NCI-H128 (cell line): ENCODE data around the gene MDM1.

Experiments
- DNase-seq: peaks from one replicate; lab custom pipeline; 2025; ENCODE audit not compliant: unreplicated experiment; lab: John Stamatoyannopoulos, UW

The MDM1 gene

DNA sequence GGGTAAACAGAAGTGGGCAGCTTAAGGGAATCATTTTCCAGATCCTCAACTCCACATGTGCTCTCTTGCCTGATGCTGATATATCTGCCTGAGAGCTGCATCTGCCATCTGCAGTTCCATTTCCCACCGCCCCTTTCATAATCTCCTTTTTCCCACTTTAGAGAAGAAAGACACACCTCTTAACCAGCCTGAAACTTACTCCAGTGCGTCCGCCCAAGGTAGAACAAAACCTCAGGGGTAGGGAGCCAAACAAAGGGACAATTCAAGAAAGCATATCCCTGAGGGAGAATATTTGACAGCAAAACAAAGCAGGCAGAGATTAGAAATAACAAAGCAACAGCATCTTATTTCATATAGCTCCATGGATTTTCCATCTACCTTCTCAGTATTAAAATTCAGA is 4.3 kb downstream of the MDM1 start:
- DNase-seq: no peak

- DNase-seq: no peak
Measured at GRCh38 chr12:68326716-68327115, 5.4 kb downstream of the MDM1 start.

DNA sequence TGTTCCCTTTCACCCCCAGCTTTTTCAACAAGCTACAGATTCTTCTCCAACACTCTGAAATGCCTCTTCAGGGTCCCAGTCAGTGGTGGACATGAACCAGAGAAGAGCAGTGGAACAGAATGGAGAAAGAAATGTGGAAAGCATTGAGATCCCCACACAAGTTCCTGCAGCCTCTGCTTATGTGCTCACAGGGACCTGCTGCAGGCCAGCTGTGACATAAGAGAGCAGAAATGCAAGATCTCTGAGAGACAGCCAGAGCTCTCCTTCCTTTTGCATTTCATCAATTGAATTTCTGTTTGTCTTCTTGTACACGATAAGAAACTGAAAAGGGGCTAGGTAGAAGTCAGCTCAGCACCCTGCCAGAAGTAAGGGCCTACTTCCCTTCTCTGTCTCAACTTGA is 6.2 kb downstream of the MDM1 start:
- DNase-seq: no peak

DNA sequence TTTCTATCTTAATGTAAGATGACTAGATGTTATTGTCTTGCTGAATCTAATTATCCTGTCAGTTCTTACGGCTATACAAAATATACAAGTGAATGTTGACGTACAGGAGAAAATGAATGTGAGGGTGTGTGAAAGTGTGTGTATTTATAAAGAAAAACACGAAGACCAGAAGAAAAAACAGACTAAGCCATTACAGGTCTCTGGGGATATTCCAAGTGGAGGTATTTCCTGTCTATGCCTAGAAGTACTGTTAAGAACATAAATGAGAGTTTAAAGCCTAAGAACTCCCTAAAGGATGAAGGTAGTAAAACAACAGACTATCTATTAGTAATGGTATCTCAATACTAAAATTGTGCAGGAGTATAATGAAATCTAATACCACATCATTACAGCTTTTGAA is 7.6 kb downstream of the MDM1 start:
- no peak for DNase-seq

DNA sequence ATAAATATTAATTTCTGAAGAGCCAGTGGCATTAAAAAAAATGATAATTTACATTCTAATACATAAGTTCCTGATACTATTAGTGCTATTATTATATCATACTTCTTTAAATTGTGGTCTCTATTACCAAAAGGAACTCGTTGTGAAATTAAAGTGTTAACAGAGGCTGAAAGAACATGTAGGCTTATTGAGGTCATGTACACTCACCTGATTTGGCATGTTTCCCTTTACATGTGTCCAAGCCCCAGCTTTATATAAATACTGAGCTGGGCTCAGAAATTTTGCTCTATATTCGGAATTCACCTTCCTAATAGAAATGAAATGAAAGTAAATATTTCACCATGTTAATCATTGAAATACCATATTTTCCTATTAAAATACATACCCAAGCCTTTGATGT is 11.0 kb downstream of the MDM1 start:
- no peak for DNase-seq

DNA sequence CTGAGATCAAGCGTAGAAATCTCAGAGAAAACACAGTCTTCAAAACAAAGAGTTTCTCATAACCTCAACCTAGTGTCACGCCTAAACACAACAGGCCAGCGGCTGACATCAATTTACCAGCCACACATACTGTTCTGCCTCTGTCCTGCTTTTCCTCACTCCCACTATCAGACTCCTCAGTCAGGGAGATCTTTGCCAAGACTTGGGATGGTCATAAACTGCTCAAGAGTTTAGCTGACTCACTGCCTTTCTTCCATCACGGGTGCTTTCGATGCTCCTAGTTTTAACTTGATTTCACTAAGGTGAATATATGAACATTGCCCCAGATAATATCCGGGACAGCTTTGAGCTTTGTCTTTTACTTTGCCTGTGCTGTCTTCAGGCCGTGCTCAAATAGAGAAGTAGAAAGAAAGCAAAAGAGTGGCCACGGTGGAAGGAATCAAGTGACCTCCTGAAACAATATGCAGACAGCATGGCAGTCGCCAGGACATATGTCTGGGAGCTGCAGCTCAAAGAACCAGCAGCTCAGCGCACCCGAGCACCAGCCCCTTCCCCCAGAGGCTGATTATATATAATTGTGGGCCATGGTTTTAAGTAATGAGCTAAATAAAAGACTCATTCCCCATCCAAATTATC is 12.1 kb downstream of the MDM1 start:
- DNase-seq: no peak

GRCh38 chr12:68317047-68317667 is 15.0 kb downstream of the MDM1 start:
- no peak for DNase-seq

- DNase-seq: no peak
Measured at GRCh38 chr12:68310370-68310769, 21.8 kb downstream of the MDM1 start.

DNA sequence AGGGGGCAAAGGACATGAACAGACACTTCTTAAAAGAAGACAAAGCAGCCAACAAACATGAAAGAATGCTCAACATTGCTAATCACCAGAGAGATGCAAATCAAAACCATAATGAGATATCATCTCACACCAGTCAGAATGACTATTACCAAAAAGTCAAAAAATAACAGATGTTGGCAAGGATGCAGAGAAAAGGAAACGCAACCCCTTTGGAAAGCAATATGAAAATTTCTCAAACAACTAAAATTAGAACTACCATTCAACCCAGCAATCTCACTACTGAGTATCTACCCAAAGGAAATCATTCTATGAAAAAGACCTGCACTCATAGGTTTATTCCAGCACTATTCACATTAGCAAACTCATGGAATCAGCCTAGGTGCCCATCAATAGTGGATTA is 25.6 kb downstream of the MDM1 start:
- DNase-seq: no peak

GRCh38 chr12:68305278-68305677 is 26.9 kb downstream of the MDM1 start:
- no peak for DNase-seq

GRCh38 chr12:68304626-68305025 is 27.5 kb downstream of the MDM1 start:
- DNase-seq: no peak

GRCh38 chr12:68303850-68304249 is 28.3 kb downstream of the MDM1 start:
- no peak for DNase-seq

GRCh38 chr12:68297929-68298328 is 34.2 kb downstream of the MDM1 start:
- DNase-seq: no peak

GRCh38 chr12:68294251-68294650 is 37.9 kb downstream of the MDM1 start:
- no peak for DNase-seq

DNA sequence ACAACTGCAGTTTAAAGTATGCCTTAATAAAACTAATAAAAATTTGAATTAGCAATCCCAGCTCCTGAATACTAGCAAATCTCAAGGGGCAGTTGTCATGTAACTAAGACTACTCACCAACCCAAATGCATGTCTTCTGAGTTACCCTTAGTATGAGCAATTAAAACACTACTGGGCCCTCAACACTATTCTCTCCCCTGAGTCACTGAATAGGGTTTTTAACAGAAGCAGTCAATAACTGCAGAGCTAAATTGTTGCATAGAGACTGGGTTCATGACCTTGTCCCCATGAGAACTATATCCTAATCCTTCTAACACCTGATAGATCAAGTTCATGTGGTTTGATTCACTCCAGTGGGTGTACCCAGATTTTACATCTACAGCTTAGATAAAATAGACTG is 38.8 kb downstream of the MDM1 start:
- DNase-seq: no peak

GRCh38 chr12:68292151-68292943 is 39.8 kb downstream of the MDM1 start:
- DNase-seq: no peak

DNA sequence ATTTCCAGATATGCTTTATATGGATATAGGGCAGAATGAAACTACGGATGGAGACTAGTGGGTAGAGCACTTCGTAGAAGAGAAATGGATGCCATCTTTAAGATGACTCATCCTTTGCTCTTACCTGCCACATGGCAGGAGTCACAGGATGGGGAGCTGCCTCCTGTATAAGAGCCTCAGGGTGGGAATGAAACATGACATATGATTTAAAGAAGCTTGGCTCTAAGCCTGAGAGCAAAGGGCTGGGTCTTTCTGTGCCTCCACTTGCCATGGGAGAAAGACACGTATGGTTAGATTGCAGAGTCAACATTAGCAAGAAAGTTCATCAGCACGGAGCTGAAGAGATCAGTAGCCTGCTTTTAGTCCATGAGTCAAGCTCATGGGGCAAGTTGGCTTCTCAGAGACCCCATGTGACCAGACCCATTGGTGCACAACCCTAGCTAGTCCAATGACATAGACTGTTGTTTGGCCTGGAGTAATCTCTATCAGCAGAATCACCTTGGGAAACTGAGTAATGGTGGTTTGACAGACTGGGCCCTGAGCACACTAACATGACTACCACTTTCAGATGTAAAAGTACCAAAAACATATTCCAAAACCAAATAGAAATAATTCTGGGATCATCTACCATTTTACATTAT is 40.6 kb downstream of the MDM1 start:
- DNase-seq: no peak

DNA sequence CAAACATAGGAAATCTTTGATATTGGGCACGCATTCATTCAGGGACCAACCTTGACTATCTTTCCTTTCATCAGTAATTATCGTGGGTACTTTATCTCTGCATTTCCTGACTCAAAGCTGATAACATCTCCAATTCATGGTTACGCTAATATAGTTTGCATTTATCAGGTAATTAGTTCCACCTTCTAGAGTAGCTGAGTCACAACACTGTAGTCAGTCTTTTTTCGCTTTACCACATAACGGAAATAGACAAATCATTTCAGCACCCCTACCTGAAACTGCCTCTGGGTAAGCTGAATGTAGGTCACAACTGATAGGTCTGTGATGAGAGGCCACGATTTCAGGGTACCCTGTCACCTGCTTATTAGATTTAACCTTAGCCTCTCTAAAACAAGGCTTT is 42.0 kb downstream of the MDM1 start:
- DNase-seq: no peak

GRCh38 chr12:68287106-68287505 is 45.1 kb downstream of the MDM1 start:
- no peak for DNase-seq

GRCh38 chr12:68286396-68286795 is 45.8 kb downstream of the MDM1 start:
- DNase-seq: no peak

DNA sequence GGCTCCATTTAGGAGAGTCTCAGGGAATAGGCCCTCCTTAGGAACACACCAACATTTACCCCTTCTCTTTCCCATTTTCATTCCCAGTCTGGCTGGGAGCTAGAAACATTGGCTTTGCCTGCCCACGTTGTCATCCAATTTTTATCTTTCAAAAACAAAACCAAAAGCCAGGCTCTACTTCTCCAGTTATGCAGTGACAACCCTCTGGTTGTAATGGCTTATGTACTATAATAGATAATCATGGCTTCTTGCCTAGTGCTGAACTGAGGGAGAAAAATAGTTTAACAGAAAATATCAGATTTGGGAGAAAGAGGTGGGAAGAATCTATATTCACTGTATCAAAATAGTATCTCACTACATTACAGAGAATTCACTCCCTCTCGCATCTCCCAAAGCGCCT is 46.6 kb downstream of the MDM1 start:
- no peak for DNase-seq
